WTC11 (cell line): ENCODE measurements around the gene ELAVL1.

Source experiments
- CREB1 ChIP-seq: sonication (generic); formaldehyde crosslinking; IDR thresholded peaks from 2 replicates; pipeline ENCODE4 v1.8.0; 2023; ENCODE audit warnings: mild to moderate bottlenecking, missing genetic modification reagents
- CREM ChIP-seq: sonication (generic); formaldehyde crosslinking; IDR thresholded peaks from 2 replicates; pipeline ENCODE4 v1.8.1; 2022; ENCODE audit warnings: mild to moderate bottlenecking, missing genetic modification reagents, moderate library complexity
- E2F4 ChIP-seq: sonication (generic); formaldehyde crosslinking; IDR thresholded peaks from 2 replicates; pipeline ENCODE4 v1.8.1; 2022; ENCODE audit warnings: low read depth, mild to moderate bottlenecking, moderate library complexity, missing genetic modification reagents, borderline replicate concordance
- FOXP1 ChIP-seq: sonication (generic); formaldehyde crosslinking; IDR thresholded peaks from 2 replicates; pipeline ENCODE4 v1.8.0; 2022; ENCODE audit warnings: missing genetic modification reagents, mild to moderate bottlenecking, moderate library complexity, borderline replicate concordance
- IRF2 ChIP-seq: sonication (generic); formaldehyde crosslinking; IDR thresholded peaks from 2 replicates; pipeline ENCODE4 v1.8.0; 2022; ENCODE audit warnings: low read depth, missing genetic modification reagents, borderline replicate concordance
- NR3C1 ChIP-seq: sonication (generic); formaldehyde crosslinking; conservative IDR thresholded peaks from 2 replicates; pipeline ENCODE4 v1.8.1; 2023; ENCODE audit warnings: low read depth, mild to moderate bottlenecking, missing genetic modification reagents
- SP1 ChIP-seq: sonication (generic); formaldehyde crosslinking; conservative IDR thresholded peaks from 2 replicates; pipeline ENCODE4 v1.8.1; 2022; ENCODE audit warnings: missing genetic modification reagents
- TCF7 ChIP-seq: sonication (generic); formaldehyde crosslinking; IDR thresholded peaks from 2 replicates; pipeline ENCODE4 v1.8.0; 2022; ENCODE audit warnings: mild to moderate bottlenecking, low read depth, missing genetic modification reagents, moderate library complexity
- ZBTB43 ChIP-seq: sonication (generic); formaldehyde crosslinking; IDR thresholded peaks from 2 replicates; pipeline ENCODE4 v1.8.1; 2023; ENCODE audit warnings: mild to moderate bottlenecking, missing genetic modification reagents
- ZNF317 ChIP-seq: sonication (generic); formaldehyde crosslinking; IDR thresholded peaks from 2 replicates; pipeline ENCODE4 v1.8.1; 2023; ENCODE audit warnings: low read depth, mild to moderate bottlenecking, moderate library complexity, missing genetic modification reagents, borderline replicate concordance
- ZNF425 ChIP-seq: fragments of 250-450 bp; sonication (Bioruptor Pico); conservative IDR thresholded peaks from 2 replicates; pipeline ENCODE4 v1.9.0; 2021; ENCODE audit warnings: mild to moderate bottlenecking
- TF ChIP-seq, protein P1 (sequence below): fragments of 200-600 bp; IDR thresholded peaks from 2 replicates; pipeline ENCODE4 v1.8.0; 2022; ENCODE audit warnings: antibody characterized with exemption
- TF ChIP-seq, protein P2 (sequence below): sonication (generic); formaldehyde crosslinking; IDR thresholded peaks from 2 replicates; pipeline ENCODE4 v1.8.1; 2023; ENCODE audit warnings: mild to moderate bottlenecking, missing genetic modification reagents, moderate library complexity
- TF ChIP-seq, protein P3 (sequence below): sonication (generic); formaldehyde crosslinking; IDR thresholded peaks from 2 replicates; pipeline ENCODE4 v1.8.0; 2023; ENCODE audit warnings: mild to moderate bottlenecking, missing genetic modification reagents

DNA sequence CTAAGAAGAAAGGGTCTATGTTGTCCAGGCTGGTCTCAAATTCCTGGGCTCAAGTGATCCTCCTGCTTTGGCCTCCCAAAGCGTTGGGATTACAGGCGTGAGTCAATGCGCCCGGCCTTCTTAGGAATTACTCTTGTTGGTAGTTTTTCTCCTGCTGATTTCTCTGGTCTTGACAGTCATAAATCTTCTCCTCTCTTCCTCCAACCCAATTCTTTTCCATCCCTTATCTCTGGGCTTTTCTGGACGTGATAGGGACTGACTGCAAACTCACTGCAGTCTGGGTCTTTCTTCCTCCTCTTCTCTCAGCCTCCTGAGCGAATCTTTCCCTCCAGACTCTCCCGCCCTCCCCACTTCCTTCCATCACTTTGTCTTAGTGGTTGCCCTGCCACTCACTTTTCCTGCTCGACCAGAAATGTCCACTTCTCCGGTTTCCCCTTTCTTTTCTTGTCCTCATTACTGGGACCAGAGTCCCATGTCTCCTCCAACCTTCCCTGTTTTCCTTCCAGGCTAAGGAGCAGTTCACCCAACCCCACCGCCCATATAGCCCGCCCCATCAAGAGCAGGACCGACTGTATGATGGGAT lies 40.1 kb downstream of the ELAVL1 start:
- TF ChIP-seq, protein P1, sequence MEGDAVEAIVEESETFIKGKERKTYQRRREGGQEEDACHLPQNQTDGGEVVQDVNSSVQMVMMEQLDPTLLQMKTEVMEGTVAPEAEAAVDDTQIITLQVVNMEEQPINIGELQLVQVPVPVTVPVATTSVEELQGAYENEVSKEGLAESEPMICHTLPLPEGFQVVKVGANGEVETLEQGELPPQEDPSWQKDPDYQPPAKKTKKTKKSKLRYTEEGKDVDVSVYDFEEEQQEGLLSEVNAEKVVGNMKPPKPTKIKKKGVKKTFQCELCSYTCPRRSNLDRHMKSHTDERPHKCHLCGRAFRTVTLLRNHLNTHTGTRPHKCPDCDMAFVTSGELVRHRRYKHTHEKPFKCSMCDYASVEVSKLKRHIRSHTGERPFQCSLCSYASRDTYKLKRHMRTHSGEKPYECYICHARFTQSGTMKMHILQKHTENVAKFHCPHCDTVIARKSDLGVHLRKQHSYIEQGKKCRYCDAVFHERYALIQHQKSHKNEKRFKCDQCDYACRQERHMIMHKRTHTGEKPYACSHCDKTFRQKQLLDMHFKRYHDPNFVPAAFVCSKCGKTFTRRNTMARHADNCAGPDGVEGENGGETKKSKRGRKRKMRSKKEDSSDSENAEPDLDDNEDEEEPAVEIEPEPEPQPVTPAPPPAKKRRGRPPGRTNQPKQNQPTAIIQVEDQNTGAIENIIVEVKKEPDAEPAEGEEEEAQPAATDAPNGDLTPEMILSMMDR, result no peak
- TF ChIP-seq ZNF425 (CRISPR knock-in tag) (no peak), FOXP1 (CRISPR knock-in tag) (no peak), IRF2 (CRISPR knock-in tag) (no peak), ZNF317 (CRISPR knock-in tag) (no peak), CREM (CRISPR knock-in tag) (no peak), TCF7 (no peak), E2F4 (CRISPR knock-in tag) (no peak), CREB1 (no peak), ZBTB43 (CRISPR knock-in tag) (no peak), NR3C1 (no peak), SP1 (CRISPR knock-in tag) (no peak)
- TF ChIP-seq, protein P2, sequence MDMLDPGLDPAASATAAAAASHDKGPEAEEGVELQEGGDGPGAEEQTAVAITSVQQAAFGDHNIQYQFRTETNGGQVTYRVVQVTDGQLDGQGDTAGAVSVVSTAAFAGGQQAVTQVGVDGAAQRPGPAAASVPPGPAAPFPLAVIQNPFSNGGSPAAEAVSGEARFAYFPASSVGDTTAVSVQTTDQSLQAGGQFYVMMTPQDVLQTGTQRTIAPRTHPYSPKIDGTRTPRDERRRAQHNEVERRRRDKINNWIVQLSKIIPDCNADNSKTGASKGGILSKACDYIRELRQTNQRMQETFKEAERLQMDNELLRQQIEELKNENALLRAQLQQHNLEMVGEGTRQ, result no peak
- TF ChIP-seq, protein P3, sequence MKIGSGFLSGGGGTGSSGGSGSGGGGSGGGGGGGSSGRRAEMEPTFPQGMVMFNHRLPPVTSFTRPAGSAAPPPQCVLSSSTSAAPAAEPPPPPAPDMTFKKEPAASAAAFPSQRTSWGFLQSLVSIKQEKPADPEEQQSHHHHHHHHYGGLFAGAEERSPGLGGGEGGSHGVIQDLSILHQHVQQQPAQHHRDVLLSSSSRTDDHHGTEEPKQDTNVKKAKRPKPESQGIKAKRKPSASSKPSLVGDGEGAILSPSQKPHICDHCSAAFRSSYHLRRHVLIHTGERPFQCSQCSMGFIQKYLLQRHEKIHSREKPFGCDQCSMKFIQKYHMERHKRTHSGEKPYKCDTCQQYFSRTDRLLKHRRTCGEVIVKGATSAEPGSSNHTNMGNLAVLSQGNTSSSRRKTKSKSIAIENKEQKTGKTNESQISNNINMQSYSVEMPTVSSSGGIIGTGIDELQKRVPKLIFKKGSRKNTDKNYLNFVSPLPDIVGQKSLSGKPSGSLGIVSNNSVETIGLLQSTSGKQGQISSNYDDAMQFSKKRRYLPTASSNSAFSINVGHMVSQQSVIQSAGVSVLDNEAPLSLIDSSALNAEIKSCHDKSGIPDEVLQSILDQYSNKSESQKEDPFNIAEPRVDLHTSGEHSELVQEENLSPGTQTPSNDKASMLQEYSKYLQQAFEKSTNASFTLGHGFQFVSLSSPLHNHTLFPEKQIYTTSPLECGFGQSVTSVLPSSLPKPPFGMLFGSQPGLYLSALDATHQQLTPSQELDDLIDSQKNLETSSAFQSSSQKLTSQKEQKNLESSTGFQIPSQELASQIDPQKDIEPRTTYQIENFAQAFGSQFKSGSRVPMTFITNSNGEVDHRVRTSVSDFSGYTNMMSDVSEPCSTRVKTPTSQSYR (CRISPR knock-in tag), result no peak
